Osteoblast (primary cell): ENCODE measurements around the gene PTPRR. TPM values are rescaled to one million over a fixed set of nuclear protein-coding genes. Genes with fewer than 3 reads are reported as not detected.

Source experiments
- DNase-seq: peaks from one replicate; pipeline ENCODE4 v3.0.0; 2011; ENCODE audit warnings: low spot score, mixed read lengths; ENCODE audit not compliant: insufficient read length; ENCODE audit errors: missing footprints
- H2AFZ ChIP-seq: 2 replicates; pipeline ENCODE4 v1.6.0; 2011; ENCODE audit warnings: mild to moderate bottlenecking, low read length
- H3K27ac ChIP-seq: 2 replicates; pipeline ENCODE4 v1.5.1; 2011; ENCODE audit warnings: mild to moderate bottlenecking, low read depth, low read length, moderate library complexity
- H3K27me3 ChIP-seq: 2 replicates; pipeline ENCODE4 v1.6.0; 2012; ENCODE audit warnings: mild to moderate bottlenecking, control low read depth, inconsistent platforms, low read length, moderate library complexity; ENCODE audit not compliant: insufficient read depth
- H3K36me3 ChIP-seq: 2 replicates; pipeline ENCODE4 v1.5.1; 2011; ENCODE audit warnings: mild to moderate bottlenecking, low read length, control low read depth, moderate library complexity; ENCODE audit not compliant: insufficient read depth
- H3K4me1 ChIP-seq: 2 replicates; pipeline ENCODE4 v1.5.1; 2011; ENCODE audit warnings: mild to moderate bottlenecking, low read length, control low read depth, moderate library complexity; ENCODE audit not compliant: insufficient read depth
- H3K4me2 ChIP-seq: 2 replicates; pipeline ENCODE4 v1.6.0; 2011; ENCODE audit warnings: mild to moderate bottlenecking, low read length; ENCODE audit not compliant: insufficient read depth
- H3K4me3 ChIP-seq: fragments of 200-600 bp; sonication (generic); 3 replicates; pipeline ENCODE4 v1.5.1; 2012; ENCODE audit warnings: mild to moderate bottlenecking, low read length, inconsistent platforms; ENCODE audit not compliant: insufficient read depth
- H3K79me2 ChIP-seq: 2 replicates; pipeline ENCODE4 v1.6.0; 2012; ENCODE audit warnings: mild to moderate bottlenecking, low read length, control low read depth, inconsistent platforms; ENCODE audit not compliant: insufficient read depth
- H3K9me3 ChIP-seq: 2 replicates; pipeline ENCODE4 v1.5.1; 2011; ENCODE audit warnings: low read depth, low read length, control low read depth
- H4K20me1 ChIP-seq: 2 replicates; pipeline ENCODE4 v1.6.0; 2012; ENCODE audit warnings: mild to moderate bottlenecking, low read length, control low read depth; ENCODE audit not compliant: insufficient read depth
- CTCF ChIP-seq: IDR thresholded peaks from 2 replicates; pipeline ENCODE4 v1.5.1; 2011; ENCODE audit warnings: mild to moderate bottlenecking, low read depth, low read length, moderate library complexity; ENCODE audit errors: extremely low read depth
- total RNA-seq: library from RNA; depleted of rRNA; stranded (reverse); fragments of >200 nt; gene quantifications from 2 replicates; pipeline ENCODE4 v1.2.3, GENCODE V29; 2012

Gene PTPRR
- total RNA-seq, 1 donor, result not detected

- Histone ChIP-seq H3K36me3 (no peaks in the 10 kb centered on the region), H3K4me2 (no peak overlapping the region), H2AFZ (no peak overlapping the region), H3K4me1 (peaks cover 5% of the 10 kb centered on the region), H3K27me3 (no peaks in the 10 kb centered on the region), H3K9me3 (no peaks in the 10 kb centered on the region), H3K4me3 (no peak overlapping the region), H4K20me1 (no peaks in the 10 kb centered on the region), H3K27ac (no peak overlapping the region), H3K79me2 (no peaks in the 10 kb centered on the region)
- TF ChIP-seq CTCF, result no peak
- no peak for DNase-seq
Observed at GRCh38 chr12:70667253-70667652, 253.3 kb downstream of the PTPRR start.

- Histone ChIP-seq H3K4me3 (no peak overlapping the region), H4K20me1 (no peaks in the 10 kb centered on the region), H3K9me3 (no peaks in the 10 kb centered on the region), H2AFZ (no peak overlapping the region), H3K79me2 (no peaks in the 10 kb centered on the region), H3K36me3 (no peaks in the 10 kb centered on the region), H3K4me2 (no peak overlapping the region), H3K4me1 (peaks cover 11% of the 10 kb centered on the region), H3K27me3 (no peaks in the 10 kb centered on the region), H3K27ac (no peak overlapping the region)
- no peak for DNase-seq
- TF ChIP-seq CTCF, result no peak
Observed at GRCh38 chr12:70666364-70666763, 254.2 kb downstream of the PTPRR start.

- Histone ChIP-seq H3K4me2 (no peak overlapping the region), H3K27ac (no peak overlapping the region), H2AFZ (peak overlapping the region; percentile 48), H4K20me1 (no peaks in the 10 kb centered on the region), H3K9me3 (no peaks in the 10 kb centered on the region), H3K79me2 (no peaks in the 10 kb centered on the region), H3K36me3 (no peaks in the 10 kb centered on the region), H3K27me3 (no peaks in the 10 kb centered on the region), H3K4me3 (no peak overlapping the region), H3K4me1 (peaks cover 19% of the 10 kb centered on the region)
- DNase-seq, result no peak
- no peak for TF ChIP-seq CTCF
Observed at GRCh38 chr12:70664465-70664881, 256.1 kb downstream of the PTPRR start.

GRCh38 chr12:70663838-70664237 is 256.7 kb downstream of the PTPRR start:
- H4K20me1 ChIP-seq, result no peaks in the 10 kb centered on the region
- H3K9me3 ChIP-seq, result no peaks in the 10 kb centered on the region
- no peak for DNase-seq
- H3K4me2 ChIP-seq, result no peak overlapping the region
- H2AFZ ChIP-seq, result peak overlapping the region; percentile 48
- H3K79me2 ChIP-seq, result no peaks in the 10 kb centered on the region
- no peak for TF ChIP-seq CTCF
- H3K27ac ChIP-seq, result no peak overlapping the region
- H3K36me3 ChIP-seq, result no peaks in the 10 kb centered on the region
- peaks cover 19% of the 10 kb centered on the region for H3K4me1 ChIP-seq
- no peak overlapping the region for H3K4me3 ChIP-seq
- H3K27me3 ChIP-seq, result no peaks in the 10 kb centered on the region
